ENCODE results near the gene RGS16. TPM values are rescaled to one million over a fixed set of nuclear protein-coding genes. Genes with fewer than 3 reads are reported as not detected.

Gene RGS16
- total and polyA plus RNA-seq, 9 of the 15 experiments (the other 6 are each of a cell fraction or from before 2014, with no cell fraction given) = 0.07 to 0.55 (median 0.36) TPM

- TF ChIP-seq ZFP91 (CRISPR knock-in tag; IDR thresholded peaks at IDR 0.05) (peak; percentile 89), ZNF23 (CRISPR knock-in tag; IDR thresholded peaks at IDR 0.05) (no peak), XRCC4 (IDR thresholded peaks at IDR 0.05; ENCODE audit: extremely low read depth, insufficient read depth, insufficient read length) (no peak), ZNF347 (CRISPR knock-in tag; IDR thresholded peaks at IDR 0.05; ENCODE audit: low read depth) (no peak), PHF21A (IDR thresholded peaks at IDR 0.05; ENCODE audit: borderline replicate concordance, low read depth) (no peak), SMARCA4 (IDR thresholded peaks at IDR 0.05) (0 out of 2 replicates have a peak, but pooled peaks have one; percentile 21), SNIP1 (IDR thresholded peaks at IDR 0.05; ENCODE audit: low read depth) (no peak), KLF6 (CRISPR knock-in tag; IDR thresholded peaks at IDR 0.05; ENCODE audit: borderline replicate concordance) (no peak), ELK1 (CRISPR knock-in tag; IDR thresholded peaks at IDR 0.05) (no peak), ZNF780A (CRISPR knock-in tag; IDR thresholded peaks at IDR 0.05) (no peak), CTCFL (IDR thresholded peaks at IDR 0.05; ENCODE audit: borderline replicate concordance, insufficient read depth, low read depth, low read length, poor library complexity, severe bottlenecking) (no peak), ZNF696 (CRISPR knock-in tag; conservative IDR thresholded peaks at IDR 0.05) (no peak), HEY1 (CRISPR knock-in tag; IDR thresholded peaks at IDR 0.05; ENCODE audit: borderline replicate concordance) (no peak), SIX5 (IDR thresholded peaks at IDR 0.05; ENCODE audit: borderline replicate concordance in 1 of 2, insufficient read depth in 1 of 2, low read depth in 1 of 2, low read length in 2 of 2) (no peak), SRSF7 (optimal IDR thresholded peaks at IDR 0.05; ENCODE audit: low read depth, low read length) (no peak), SREBF1 (IDR thresholded peaks at IDR 0.05; ENCODE audit: borderline replicate concordance, low read depth, low read length) (no peak), ARHGAP35 (IDR thresholded peaks at IDR 0.05; ENCODE audit: partially characterized antibody) (peak; percentile 7), KAT7 (CRISPR knock-in tag; IDR thresholded peaks at IDR 0.05; ENCODE audit: borderline replicate concordance) (no peak), GATAD2A (IDR thresholded peaks at IDR 0.05) (no peak), ID3 (CRISPR knock-in tag; IDR thresholded peaks at IDR 0.05) (no peak), ID3 (tag; IDR thresholded peaks at IDR 0.05) (no peak), ZNF589 (CRISPR knock-in tag; IDR thresholded peaks at IDR 0.05; ENCODE audit: low read depth) (0 out of 2 replicates have a peak, but pooled peaks have one; percentile 48), ZSCAN29 (IDR thresholded peaks at IDR 0.05) (no peak), ZNF124 (CRISPR knock-in tag; IDR thresholded peaks at IDR 0.05) (peak; percentile 89)
Observed at GRCh38 chr1:182604175-182605164, at the start of gene RGS16 (continued).

Data from K562 (cell line).